GM23248 (cell line): ENCODE results near the gene PATJ.

Experiments used
- EZH2 ChIP-seq: fragments of 200-600 bp; sonication (generic); IDR thresholded peaks from 2 replicates; pipeline ENCODE4 v1.6.1; 2018; ENCODE audit warnings: antibody characterized with exemption, mild to moderate bottlenecking; ENCODE audit not compliant: insufficient read depth, poor library complexity, severe bottlenecking
- EZH2phosphoT487 ChIP-seq: fragments of 200-600 bp; sonication (generic); IDR thresholded peaks from 2 replicates; pipeline ENCODE4 v1.6.1; 2018; ENCODE audit warnings: antibody characterized with exemption, moderate library complexity, mild to moderate bottlenecking, low read depth; ENCODE audit not compliant: insufficient read depth

GRCh38 chr1:62180639-62181038 is 438.4 kb downstream of the PATJ start:
- TF ChIP-seq EZH2 (no peak), EZH2phosphoT487 (no peak)
